Kidney (tissue), 14 donors: Measurements from ENCODE around the gene RBBP8NL. TPM values are rescaled to one million over a fixed set of nuclear protein-coding genes. Genes with fewer than 3 reads are reported as not detected.

Experiments
- DNase-seq, 5 donors: peaks; one replicate each; pipeline ENCODE4 v3.0.0-alpha.2; 2013 to 2020
- FAIRE-seq: peaks from 2 replicates; lab custom pipeline; 2012; peaks lifted over from hg19 to GRCh38; lab: Jason Lieb, UNC
- H3K27ac ChIP-seq, 2 donors: one replicate each; pipeline ENCODE4 v1.7.0; 2013; ENCODE audit warnings: low read depth in 2 of 2, low read length in 2 of 2, inconsistent platforms in 1 of 2
- H3K27me3 ChIP-seq: one replicate; pipeline ENCODE4 v1.7.1; 2013; ENCODE audit warnings: low read length, inconsistent platforms; ENCODE audit not compliant: control insufficient read depth, insufficient read depth
- H3K36me3 ChIP-seq, 3 donors: one replicate each; pipeline versions ENCODE4 v1.7.0 to v1.7.1; 2013; ENCODE audit warnings: low read length in 3 of 3, control low read depth in 1 of 3, inconsistent platforms in 1 of 3; ENCODE audit not compliant: insufficient read depth in 3 of 3, control insufficient read depth in 2 of 3
- H3K4me1 ChIP-seq, 3 donors: one replicate each; pipeline versions ENCODE4 v1.7.0 to v1.7.1; 2013; ENCODE audit warnings: low read length in 3 of 3, inconsistent platforms in 1 of 3, low read depth in 1 of 3; ENCODE audit not compliant: control insufficient read depth in 2 of 3, insufficient read depth in 2 of 3
- H3K4me3 ChIP-seq, 3 donors: one replicate each; pipeline versions ENCODE4 v1.7.0 to v1.8.1; 2013; ENCODE audit warnings: low read length in 3 of 3, control low read depth in 1 of 3, inconsistent platforms in 1 of 3
- H3K9ac ChIP-seq, 3 donors: one replicate each; pipeline versions ENCODE4 v1.7.0 to v1.7.1; 2013; ENCODE audit warnings: low read length in 3 of 3, control low read depth in 1 of 3, inconsistent platforms in 1 of 3
- H3K9me3 ChIP-seq, 3 donors: one replicate each; pipeline versions ENCODE4 v1.7.0 to v1.7.1; 2013; ENCODE audit warnings: low read length in 3 of 3, control low read depth in 1 of 3, inconsistent platforms in 1 of 3; ENCODE audit not compliant: control insufficient read depth in 2 of 3, insufficient read depth in 1 of 3
- CTCF ChIP-seq: IDR thresholded peaks from 3 replicates; pipeline ENCODE4 v1.5.1; 2012; ENCODE audit warnings: mild to moderate bottlenecking, moderate library complexity, borderline replicate concordance; ENCODE audit not compliant: insufficient read depth; ENCODE audit errors: extremely low read depth
- intact Hi-C: fragments of 100-400 bp; cut with DNase I; formaldehyde crosslinking; loops from one replicate; pipeline ENCODE4 v1.11.1; 2022
- polyA plus RNA-seq: library from polyadenylated mRNA; stranded (reverse); fragments of 350-450 nt; fragmentation: Illumina TruSeq; extraction: RNeasy Lipid Tissue Mini Kit (QIAGEN cat#74804); gene quantifications from one replicate; pipeline ENCODE4 v1.2.3, GENCODE V29; 2014; ENCODE audit warnings: low read depth, low replicate concordance; ENCODE audit not compliant: insufficient read depth
- total RNA-seq: library from RNA; stranded (reverse); fragmentation: NEBNext Ultra II Directional; extraction: Animal tissue kit (Norgen Biotek cat#: 25700); gene quantifications from one replicate; pipeline ENCODE4 v1.2.1, GENCODE V29; 2021
- donor health status: control.
- donor health status: control.
- donor health status: control.
- donor health status: control.
- donor health status: control.
- donor health status: DM: yes; HTN: yes; CAD: no.
- donor health status: Normal renal cell carcinoma (clear cell type).

The RBBP8NL gene
- total and polyA plus RNA-seq, 2 donors from 2014 or later: 0.13 to 1.5 TPM

GRCh38 chr20:62452475-62453095 is 25.2 kb upstream of the RBBP8NL start:
- no peak overlapping the region for H3K4me3 ChIP-seq
- no peaks in the 10 kb centered on the region for H3K36me3 ChIP-seq
- H3K9ac ChIP-seq: no peak overlapping the region
- FAIRE-seq: no peak
- H3K4me1 ChIP-seq: peaks cover 0 to 10% (median 0%) of the 10 kb centered on the region in 3 donors
- H3K27ac ChIP-seq: no peak overlapping the region
- H3K9me3 ChIP-seq: no peaks in the 10 kb centered on the region
- no peak for DNase-seq
- TF ChIP-seq CTCF: no peak
- H3K27me3 ChIP-seq: no peaks in the 10 kb centered on the region
- intact Hi-C loops: no loop called here

GRCh38 chr20:62451970-62452369 is 24.6 kb upstream of the RBBP8NL start:
- TF ChIP-seq CTCF: no peak
- Histone ChIP-seq H3K9me3 (no peaks in the 10 kb centered on the region), H3K4me1 (peaks cover 0 to 10% (median 0%) of the 10 kb centered on the region in 3 donors), H3K9ac (no peak overlapping the region), H3K4me3 (no peak overlapping the region), H3K27me3 (no peaks in the 10 kb centered on the region), H3K36me3 (no peaks in the 10 kb centered on the region), H3K27ac (no peak overlapping the region)
- intact Hi-C loops: no loop called here
- no peak for DNase-seq
- no peak for FAIRE-seq

GRCh38 chr20:62451156-62451767 is 23.9 kb upstream of the RBBP8NL start:
- no peak overlapping the region for H3K9ac ChIP-seq
- peaks cover 0 to 10% (median 0%) of the 10 kb centered on the region in 3 donors for H3K4me1 ChIP-seq
- H3K9me3 ChIP-seq: no peaks in the 10 kb centered on the region
- H3K27ac ChIP-seq: no peak overlapping the region
- DNase-seq (no peak), FAIRE-seq (no peak)
- TF ChIP-seq CTCF: no peak
- no peak overlapping the region for H3K4me3 ChIP-seq
- no peaks in the 10 kb centered on the region for H3K36me3 ChIP-seq
- intact Hi-C loops: no loop called here
- H3K27me3 ChIP-seq: no peaks in the 10 kb centered on the region
